DMS114 treated with DMSO at 0.1 percent for 48 hours (cell line): ENCODE measurements around the gene TOP3B.

Experiments
- DNase-seq: peaks from one replicate; lab custom pipeline; 2025; ENCODE audit not compliant: unreplicated experiment; lab: John Stamatoyannopoulos, UW

Gene TOP3B

DNA sequence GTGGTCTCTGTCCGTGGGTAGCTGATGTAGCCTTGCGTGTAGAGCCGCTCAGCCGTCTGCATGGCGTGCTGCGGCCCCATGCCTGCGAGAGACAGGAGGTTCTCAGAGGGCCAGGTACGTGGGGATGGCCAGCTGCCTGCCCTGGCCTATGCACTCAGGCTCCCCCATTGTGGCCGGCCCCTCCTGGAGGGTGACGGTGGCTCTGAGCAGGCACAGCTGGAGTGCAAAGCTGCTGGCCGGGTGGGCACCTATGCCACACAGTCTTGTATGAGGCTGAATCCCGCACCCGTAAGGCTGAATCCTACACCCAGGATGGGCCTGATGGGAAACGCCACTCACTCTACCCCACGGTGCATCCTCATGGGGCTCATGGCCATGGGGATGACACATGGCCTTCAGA is 18.4 kb downstream of the TOP3B start:
- no peak for DNase-seq

DNA sequence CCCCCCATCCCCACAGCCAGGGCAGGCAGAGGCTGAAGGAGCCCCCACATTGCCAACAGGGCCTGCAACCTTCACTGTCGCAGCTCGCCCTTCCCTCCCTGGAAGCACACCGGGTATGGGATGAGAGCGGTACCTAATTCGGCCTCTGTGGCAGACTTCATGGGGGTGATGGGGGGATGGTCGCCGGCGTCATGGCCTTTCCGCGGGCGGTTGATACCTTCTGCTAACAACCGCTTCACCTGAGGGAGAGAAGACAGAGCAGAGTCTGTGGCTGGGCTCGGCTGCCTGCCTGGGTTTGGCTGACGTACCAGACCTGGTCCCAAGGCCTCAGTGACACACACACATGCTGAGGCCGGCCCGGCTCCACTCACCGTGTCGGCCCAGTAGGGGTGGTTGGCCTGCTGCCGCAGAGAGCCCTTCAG is 18.8 kb downstream of the TOP3B start:
- no peak for DNase-seq

DNA sequence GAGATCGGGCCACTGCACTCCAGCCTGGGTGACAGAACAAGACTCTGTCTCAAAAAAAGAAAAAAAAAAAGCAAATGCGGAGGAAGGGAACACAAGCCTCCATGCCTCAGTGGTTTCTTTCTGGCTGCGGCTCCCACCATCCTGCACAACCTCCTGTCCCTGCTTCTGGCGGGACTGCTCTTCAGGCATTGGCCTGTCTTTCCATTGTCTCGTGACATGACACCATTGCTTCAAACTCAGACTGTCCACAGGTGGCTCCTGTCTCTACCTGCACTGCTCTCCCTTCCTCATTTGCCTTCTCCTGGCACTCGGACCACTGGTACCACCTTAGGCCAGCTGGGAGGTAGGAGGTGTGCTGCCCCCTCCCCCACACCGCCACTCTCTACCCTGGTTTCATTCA is 19.3 kb downstream of the TOP3B start:
- DNase-seq: no peak

DNA sequence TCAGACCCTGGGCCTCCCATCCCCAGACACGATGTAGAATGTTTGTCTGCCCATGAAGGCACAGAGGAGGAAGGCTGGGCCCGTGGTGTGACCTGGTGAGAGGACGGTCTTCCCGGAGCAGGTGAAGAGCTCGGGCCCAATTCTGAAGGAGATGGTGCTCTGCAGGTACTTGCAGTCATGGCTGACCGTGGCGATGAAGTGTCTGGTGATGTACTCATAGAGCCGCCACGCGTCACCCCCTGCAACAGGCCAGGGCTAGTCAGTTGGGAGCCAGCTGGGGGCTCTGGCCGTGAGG is 20.0 kb downstream of the TOP3B start:
- no peak for DNase-seq

DNA sequence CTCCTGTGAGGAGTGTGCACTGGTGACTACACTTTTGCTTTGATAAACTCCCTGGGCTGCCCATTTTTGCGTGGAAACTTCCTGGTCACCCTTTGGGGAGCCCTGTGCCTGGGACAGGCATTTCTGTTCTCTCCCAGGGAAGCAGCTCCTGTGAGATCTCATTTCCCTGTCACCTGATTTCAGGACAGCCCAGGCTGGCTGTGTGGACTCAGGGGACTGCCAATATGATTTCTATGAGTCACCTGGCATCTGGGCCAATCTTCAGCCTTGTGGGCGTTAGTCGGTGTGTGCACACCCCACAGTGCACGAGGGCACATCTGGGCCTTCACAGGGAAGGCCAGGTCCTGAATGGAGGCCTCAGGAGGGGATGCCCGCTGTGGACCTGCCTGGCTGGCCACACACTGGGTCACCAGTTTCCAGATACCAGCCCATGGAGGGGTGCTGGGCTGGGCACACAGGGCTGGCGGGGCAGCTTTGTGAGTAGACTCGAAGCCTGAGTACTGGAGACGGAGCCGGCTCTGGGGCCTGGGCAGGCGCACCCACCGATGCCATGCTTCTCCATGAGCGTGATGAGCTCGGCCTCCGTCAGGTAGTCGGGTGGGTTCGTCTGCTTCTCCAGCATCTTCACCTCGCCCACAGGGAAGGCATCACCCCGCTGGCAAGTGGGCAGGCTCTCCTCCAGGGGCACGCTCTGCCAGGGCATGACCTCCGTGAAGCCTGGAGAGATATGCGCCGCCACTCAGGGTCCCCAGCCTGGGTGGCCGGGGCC is 20.5 kb downstream of the TOP3B start:
- DNase-seq: no peak

DNA sequence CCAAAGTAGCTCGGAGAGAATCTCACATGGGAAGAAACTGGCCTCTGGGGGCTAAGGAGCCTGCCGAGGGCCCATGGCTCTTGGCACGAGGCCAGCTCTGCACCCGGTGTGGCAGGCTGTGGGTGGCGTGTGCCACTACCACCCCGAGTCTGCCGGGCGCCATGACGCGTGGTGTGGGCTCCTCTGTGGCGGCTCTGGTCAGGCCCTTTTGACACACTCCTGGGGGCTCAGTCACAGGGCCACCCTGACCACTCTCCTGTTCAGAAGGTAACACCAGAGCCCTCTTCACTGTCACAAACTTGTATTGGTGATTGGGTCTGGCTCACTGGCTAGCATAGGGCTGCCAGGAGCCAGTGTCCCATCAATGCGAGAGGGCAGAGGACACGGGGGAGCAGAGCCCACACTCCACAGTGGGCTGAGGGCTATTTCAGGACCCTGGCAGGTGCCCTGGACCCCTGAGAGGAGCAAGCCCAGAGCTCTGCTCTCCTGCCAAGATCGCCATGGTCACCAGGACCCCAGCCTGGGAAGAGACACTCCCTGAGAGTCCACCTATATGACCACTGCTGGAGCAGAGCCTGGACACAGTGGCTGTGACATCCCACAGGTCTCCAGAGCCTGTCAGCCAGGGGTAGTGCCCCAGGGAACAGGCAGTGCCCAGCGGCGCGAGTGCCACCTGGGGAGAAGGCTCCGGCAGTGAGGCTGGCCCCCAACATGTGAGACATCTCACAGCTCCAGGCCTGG is 21.3 kb downstream of the TOP3B start:
- DNase-seq: no peak

DNA sequence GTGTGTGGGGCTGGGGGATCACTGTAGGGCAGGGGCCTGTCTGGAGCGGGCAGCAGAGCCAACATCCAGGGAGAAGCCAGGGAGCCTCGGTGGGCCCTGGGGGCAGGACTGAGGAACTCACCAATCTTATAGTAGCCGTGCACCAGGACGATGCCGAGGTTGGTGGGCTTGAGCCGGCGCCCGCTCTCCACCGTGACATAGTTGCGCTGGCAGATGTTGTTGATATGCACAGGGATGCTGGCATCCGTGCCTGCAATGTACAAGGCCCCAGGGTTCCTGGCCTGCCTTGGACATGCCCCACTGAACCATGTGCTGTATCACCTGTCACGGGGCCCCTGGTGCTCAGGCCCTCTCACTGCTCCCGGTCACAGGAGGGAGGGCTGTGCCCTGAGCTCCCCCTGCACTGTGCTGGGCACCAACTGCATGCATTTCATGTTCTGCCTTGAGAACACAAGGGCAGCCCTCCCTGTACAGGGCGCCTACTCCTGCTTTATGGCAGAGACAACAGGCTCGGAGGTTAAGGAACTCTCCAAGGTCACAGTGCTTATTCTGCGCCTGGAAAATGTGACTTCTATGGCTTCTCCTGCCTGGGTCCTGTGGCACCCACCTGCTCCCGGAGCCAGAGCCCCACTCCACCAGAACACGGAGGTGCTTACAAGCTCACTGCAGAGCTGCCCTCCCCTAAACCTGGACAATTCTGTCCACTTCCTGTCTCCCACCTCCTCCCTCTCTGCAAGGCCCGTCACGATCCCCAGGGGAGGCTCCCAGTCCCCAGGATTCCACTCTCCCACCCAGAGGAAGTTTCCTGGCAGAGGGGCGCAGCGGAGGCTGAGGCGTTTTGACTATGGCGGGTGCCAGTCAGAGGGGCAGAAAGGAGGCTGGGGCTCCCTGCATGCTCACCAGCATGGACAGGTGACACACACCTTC is 22.1 kb downstream of the TOP3B start:
- no peak for DNase-seq

DNA sequence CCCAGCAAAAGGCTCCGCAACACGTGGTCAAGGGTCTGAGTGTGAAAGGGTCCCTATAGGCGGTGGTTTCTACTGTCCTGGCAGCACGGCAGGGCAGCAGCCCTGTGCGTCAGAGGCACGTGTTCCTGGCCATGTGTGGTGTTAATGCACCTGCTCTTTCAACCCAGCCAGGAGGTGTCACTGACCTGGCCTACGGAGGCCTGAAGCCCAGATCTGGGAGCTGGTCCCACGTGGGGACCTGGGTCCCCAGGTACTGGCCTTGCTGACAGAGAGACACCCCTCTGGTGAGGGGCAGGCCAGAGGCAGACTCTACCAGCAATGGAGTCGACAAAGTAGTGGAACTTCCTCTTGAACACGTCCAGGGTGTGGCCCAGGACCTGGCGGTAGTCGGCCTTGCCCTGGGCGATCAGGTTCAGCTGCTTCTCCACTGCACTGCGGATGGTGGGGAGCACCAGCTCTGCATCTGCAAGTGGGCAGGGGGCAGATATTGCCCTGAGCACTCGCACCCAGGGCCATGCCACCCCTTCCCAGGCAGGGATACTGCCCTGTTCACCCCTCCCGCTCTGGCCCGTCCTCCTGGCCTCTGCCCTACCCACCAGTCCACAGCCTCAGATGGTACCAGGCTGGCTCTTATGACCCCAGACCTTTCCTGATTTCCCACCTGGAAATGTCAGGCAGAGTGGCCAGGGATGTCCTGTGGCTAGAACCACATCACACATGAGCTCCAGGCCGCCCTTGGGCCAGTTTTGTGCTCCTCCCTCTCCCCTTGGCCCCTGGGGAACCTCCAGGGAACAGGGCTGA is 23.1 kb downstream of the TOP3B start:
- DNase-seq: no peak

DNA sequence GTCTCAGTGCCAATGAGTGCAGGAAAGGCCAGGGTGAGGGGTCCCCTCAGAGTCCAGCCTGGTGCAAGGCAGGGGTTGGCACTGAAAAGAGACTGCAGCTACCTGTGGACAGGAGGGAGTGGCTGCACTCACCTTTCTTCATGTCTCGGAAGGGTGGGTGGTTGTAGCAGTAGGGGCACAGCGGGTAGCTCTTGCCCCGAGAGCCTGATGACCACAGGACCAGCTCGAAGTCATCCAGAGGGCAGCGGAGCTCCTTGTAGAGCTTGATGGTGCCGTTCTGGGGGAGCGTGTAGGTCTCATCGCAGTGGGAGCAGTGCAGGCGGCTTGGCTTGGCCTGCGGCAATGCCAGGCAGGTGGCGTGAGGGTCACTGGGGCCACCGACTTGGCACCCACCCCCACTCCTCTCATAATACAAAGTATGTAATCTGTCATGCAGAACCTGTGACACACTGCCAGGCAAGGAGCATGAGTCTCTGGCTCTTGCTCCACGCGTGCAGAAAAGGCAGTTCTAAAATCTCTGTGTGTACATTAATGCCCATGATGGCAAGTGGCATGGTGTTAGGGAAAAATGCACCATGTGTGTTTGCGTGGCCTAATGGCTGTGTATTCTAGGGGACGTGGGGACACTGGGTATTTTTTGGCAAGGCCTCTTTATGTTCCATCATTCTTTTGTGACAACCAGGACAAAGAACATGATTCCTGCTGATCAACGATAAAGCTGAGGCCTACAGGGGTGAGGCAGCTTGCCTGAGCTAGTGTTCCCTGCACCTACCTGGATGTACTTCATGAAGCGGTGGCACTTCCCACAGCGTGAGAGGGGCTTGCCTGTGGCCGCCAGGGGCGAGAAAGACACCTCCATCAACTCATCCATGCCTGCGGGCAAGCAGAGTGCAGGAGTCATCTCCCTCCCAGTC is 24.0 kb downstream of the TOP3B start:
- no peak for DNase-seq

DNA sequence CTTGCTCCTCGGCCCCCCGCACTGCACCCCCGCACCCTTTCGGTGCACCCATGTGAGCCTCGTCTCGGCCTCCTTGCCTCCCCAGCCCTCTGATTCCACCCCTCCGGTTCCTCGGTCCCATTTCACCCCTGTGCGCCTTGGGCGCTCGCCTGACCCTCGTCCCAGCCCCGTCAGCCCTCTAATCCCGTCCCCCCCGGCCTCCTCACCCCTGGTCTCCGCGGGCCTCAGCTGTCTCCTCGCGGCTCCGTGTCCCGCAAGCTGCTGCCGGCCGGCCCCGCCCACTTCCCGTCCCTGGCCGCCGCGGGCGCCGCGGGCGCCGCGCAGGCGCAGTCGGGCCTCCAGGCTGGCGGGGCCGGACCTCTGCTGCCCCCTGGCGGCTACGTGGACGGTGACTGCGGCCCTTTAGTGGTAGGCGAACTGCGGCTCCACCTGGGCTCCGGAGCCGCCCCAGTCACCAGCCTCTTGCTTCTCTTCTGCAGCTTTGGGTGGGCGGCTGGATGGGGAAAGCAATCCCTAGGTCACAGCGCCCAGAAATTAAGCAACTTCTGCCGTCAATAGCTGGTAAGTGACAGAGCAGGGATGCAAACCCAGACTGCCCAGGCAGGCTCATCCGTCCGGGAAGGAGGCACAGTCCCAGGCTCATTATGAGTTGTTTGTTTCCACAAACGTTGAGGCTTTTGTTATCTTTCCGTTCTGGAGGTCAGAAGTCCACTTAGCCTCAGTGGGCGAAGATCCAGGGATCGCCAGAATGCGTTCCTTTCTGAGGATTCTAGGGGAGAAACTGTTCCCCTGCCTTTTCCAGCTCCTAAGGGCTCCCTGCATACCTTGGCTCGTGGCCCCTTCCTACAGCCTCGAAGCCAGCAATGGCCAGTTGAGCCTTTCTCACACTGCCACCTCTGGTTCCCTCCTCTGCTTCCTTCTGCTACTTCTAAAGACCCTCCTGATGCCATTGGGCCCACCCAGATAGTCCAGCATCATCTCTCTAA is 29.7 kb downstream of the TOP3B start, which contains the start of gene PPM1F:
Gene PPM1F, minus strand, starts transcription at position 263 of the 986 bp plus-strand sequence. CDS start 6,800 bp downstream, outside the sequence.
- peak; percentile 64 for DNase-seq

DNA sequence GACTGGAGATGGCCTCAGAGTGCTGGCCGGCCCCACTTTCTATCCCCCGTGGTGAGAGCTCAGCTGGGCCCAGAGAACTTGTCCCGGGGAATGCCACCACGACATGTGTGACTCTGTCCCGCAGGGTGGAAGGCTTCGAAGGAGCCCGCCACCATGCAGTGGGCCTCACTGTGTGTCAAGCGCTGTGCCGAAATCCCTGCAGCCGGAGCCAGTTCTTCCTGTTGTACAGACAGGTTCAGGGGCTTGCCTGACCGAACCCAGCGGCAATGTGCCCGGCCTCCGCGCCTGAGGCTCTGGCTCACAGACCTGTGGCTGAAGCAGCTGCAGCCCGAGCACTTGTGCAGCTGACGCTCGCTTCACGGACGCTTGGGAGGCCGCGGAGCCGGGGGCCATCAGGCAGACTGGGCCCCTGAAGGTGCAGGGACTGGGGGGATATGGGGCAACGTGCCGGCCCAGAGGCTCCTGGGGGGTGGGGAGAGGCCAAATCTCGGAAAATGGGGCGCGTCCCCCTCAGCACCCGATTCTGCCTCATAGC is 30.6 kb downstream of the TOP3B start:
- DNase-seq: no peak

DNA sequence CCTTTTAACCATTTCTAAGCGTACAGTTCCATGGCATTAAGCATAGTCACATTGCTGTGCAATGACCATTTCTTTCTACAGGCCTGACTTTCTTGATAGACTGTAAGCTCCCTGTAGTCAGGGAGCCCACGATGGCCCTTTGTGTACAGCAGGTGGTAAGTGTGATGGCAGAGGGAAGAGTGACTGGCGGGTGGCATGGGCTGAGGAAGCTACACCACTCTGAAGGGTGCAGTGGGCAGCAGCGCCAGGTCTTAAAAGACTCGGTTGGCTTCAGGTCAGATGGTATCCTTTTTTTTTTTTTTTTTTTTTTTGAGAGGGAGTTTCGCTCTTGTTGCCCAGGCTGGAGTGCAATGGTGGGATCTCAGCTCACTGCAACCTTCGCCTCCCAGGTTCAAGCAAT is 31.5 kb downstream of the TOP3B start:
- DNase-seq: no peak

DNA sequence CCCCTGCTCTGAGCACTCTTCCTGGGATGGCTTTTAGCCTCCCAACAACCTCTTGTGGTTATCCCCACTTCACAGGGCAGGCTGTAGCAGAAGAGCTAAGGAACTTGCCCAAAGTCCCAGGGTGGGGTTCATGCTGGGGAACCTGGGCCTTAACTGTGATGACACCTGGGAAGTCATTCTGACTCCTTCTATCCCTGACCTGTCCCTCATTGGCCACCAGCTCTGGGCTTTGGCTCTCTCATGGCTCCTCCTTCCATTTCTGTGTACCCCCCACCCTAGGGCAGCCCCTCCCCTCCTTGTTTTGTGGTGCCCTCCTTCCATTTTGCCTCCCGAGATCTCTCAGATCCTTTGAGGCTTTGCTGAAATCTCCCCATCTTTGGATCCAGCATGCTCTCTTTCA is 32.6 kb downstream of the TOP3B start:
- DNase-seq: no peak

DNA sequence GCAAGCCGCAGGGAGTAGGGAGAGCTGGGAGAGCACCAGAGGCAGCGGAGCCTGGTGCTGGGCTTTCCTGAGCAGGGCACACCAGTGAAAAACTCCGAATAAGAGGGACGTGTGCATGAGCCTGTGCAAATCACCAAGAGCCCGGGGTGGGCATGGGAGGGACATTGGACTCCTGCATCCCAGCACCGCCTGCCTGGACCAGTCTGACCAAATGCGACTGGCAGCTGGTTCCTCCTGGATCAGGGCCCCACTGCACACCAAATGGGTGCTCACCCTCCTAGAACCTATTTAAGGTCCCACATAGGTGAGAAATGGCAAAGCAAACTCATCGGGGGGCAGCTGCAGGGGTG is 33.0 kb downstream of the TOP3B start:
- DNase-seq: no peak

DNA sequence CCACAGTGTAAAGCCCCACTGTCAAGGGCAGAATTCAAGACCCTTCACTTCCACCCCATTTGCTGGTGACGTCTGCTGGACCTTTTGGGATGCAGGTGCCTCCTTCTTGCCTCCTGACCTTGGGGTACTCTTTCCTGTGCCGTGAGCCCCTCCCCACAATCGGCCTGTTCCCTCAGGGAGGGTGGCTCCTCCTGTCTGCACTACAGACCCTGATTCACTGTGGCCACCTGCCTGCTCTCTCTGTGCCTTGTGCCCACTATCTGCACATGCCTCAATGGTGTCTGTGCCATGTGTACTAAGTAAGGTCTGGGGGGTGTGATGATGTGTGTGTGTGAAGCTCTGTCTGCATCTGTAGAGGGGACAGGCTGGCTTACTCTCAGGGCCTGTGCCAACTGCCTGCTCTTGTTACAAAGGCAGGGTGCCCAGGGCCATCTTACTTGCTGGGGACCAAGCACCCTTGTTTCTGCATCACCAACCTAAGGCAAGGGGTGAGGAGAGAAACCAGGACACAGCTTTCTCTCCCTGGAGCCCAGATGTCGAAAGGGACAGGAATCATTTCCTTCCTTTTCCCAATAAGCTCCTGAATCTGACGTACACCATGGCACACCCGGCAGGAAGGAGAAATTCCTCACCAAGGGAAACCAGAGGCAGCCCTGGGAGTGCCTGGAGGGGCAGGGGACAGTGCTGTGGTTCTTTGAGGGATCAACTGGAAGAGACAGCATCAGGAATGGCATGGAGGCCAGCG is 33.6 kb downstream of the TOP3B start:
- no peak for DNase-seq

DNA sequence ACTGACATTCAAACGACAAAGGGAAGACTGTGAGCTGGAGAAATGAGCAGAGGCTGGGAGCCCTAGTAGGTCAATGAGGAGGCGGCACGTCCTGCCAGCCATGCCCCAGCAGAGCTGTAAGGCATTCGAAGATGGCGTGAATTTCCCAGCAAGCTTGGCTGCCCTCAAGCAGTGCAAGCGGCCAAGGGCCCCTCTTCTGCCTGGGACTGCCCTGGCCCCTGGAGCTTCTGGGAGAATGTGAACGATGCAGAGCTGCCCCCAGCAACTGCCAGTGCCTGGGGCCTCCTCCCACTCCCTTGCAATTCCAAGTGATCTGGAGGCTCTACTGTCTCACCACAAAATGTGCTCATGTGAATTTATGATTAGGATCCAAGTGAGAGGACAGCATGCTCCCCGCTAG is 34.2 kb downstream of the TOP3B start:
- DNase-seq: no peak
